HG02938 (cell line): ENCODE measurements around the gene LRP1B.
"Not testable (repeated sequence)": the region's sequence is repeated elsewhere in the genome, so short reads cannot be mapped to it uniquely, and the experiment has no call there.

Experiments
- ATAC-seq: cut with Tn5 transposase; IDR thresholded peaks from one replicate; pipeline ENCODE4 v1.9.1; 2021; ENCODE audit warnings: mild to moderate bottlenecking, moderate library complexity; ENCODE audit not compliant: unreplicated experiment

Gene LRP1B

GRCh38 chr2:140337061-140337460 is 1793.8 kb downstream of the LRP1B start:
- ATAC-seq = no peak

- ATAC-seq = no peak
These were observed 1814.5 kb downstream of the LRP1B start for GRCh38 chr2:140316345-140316744.

DNA sequence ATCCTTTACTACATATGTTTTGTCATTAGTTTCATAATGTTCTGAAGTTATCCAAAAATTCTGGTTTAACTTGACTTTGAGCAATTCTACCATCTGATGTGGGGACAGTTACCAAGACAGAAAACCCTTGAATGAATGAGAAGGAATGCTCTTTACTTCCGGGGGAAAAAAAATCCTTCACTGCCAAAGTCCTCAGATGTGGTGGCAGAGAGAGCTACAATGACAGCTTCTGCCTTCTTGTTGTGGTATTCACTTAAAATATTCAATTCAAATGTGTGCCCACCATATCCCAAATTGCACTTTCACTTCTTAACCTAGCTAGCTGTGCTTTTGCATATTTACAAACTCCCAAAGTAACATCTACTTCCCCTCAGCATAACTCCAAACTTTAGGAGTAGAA is 1818.9 kb downstream of the LRP1B start:
- ATAC-seq = no peak

GRCh38 chr2:140308706-140309105 is 1822.1 kb downstream of the LRP1B start:
- no peak for ATAC-seq

- ATAC-seq = no peak
These were observed 1823.3 kb downstream of the LRP1B start for GRCh38 chr2:140307532-140307931.

DNA sequence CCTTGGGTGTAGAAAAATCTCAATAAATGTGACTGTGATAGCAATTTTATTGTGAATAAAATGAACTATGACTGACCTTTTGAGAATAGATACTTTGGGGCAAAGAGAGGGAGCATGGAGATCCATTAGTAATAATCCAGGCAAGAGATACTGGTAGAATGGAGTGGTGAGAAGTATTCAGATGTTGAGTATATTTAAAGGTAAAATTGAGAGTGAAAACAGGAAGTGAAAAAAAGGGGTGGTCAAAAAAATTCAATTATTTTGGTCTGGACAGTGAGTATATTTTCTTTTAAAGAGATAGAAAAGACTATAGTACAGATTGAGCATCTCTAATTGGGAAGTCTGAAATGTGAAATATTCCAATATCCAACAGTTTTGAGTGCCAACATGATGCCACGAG is 1835.0 kb downstream of the LRP1B start:
- ATAC-seq = no peak

DNA sequence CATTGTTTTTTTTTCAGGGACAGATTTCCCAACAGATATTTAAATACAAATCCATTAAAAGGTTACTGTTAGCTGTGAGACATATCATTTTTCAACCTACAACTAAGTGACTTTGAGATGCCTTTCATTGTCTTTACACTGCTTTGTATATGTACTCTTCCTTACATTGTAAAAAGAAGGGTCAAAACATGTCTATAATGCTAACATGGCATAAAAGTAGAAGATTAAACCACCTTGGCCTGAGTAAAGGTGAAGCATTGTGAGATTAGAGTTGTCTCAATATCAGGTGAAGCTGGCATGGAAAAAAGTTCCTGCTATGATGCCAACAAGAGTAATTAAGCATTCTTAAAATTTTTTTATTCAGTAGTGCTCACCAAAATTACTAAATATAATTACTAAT is 1842.1 kb downstream of the LRP1B start:
- no peak for ATAC-seq

- no peak for ATAC-seq
These were observed 1842.6 kb downstream of the LRP1B start for GRCh38 chr2:140288213-140288612.

- ATAC-seq = no peak
These were observed 1844.4 kb downstream of the LRP1B start for GRCh38 chr2:140286377-140286776.

DNA sequence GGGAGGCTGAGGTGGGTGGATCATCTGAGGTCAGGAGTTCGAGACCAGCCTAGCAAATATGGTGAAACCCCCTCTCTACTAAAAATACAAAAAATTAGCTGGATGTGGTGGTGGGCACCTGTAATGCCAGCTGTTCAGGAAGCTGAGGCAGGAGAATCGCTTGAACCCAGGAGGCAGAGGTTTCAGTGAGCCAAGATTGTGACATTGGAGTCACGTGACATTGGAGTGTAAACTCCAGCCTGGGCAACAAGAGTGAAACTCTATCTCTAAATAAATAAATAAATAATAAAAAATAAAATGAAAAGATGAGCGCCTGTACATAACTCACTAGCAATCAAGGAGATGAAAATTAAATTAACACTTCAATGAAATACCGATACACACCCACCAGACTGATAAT is 1853.5 kb downstream of the LRP1B start:
- ATAC-seq = not testable (repeated sequence)

- no peak for ATAC-seq
These were observed 1854.2 kb downstream of the LRP1B start for GRCh38 chr2:140276661-140277060.

DNA sequence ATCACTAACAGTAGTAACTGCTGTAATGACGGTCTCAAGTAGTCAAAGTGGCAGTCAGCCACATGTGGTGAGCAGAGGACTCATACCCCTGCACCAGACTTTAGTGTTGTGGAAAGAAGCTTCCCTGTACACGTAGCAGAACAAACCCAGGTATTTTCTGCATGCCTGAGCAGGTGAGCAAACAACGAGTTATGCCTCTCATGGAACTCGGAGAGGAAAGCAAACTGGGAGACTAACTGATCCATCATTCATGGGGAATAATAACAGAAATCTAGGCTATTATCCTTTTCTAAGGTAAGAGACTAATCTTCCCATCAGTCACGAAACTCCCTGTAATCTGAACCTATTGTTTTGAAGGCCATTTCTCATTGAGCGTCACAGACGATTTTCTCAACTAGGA is 1855.4 kb downstream of the LRP1B start:
- no peak for ATAC-seq

- ATAC-seq = no peak
These were observed 1855.9 kb downstream of the LRP1B start for GRCh38 chr2:140274891-140275290.

DNA sequence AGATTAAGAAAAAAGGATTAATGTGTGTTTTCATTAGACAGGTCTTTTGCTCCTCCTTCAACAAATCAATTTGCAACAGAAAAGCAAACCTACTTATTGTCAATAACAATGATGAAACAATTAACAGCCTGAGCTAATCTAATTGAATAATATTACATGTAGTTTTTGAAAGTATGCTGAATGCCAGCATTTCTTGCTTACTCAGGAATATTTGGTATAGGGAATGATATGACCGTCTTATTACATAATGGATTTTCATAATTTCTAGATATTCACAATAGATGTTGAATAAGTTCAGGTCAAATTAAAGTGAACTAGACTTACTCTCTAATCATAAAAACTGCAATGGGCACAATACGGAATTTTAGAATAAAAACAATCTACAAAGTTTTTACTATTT is 1856.9 kb downstream of the LRP1B start:
- ATAC-seq = no peak

DNA sequence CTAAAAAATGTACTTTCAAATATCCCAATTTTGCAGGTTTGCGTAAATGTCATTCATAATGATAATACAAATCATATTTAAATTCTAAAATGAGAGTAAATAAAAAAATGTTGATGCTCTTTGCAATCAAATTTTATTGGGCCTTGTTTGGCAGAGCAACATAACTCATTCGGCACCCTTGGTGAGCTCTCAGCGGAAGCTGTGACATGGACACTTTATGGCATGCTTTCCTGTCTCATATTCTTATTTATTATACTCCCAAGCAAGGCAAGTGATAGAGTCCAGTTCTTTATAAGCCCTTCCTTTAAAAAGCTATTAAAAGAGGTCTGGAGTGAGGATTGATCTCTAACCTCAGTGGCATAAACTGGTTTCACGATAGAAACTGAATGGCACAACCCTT is 1857.4 kb downstream of the LRP1B start:
- no peak for ATAC-seq

DNA sequence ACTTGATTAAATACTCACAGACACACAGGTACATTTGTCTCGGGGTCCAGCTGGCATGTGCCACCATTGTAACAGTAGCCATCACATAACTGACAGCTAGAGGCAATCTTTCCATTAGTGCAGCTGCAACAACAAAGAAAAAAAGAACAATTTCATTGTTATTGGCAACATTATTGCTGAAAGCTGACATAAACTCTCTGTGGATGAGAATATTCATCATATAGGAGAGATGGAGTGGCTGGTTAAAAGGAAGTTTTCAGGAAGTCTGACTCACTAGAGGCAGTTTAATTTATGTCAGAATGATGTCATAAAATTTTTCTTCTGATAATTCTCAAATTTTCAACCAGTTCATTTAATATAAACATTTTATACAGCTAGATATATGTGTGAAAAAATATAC is 1860.6 kb downstream of the LRP1B start:
- no peak for ATAC-seq

DNA sequence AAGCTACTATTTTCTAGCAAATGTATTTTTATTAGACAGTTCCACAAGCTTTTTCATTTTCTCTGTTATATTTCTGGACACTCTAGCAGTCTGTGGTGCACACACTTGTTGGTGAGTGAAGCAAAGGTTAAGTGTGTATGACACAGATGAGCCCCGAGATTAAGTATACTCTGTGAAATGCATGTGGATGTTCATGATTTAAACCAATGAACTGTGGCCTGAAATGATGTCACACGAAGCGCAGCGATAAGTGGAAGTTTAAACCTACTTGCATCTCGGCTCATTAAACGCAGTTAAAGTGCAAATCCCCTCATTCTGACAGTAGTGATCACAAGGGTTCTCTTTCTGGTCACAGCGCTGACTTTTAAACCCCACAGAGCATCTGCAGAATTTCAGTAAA is 1861.8 kb downstream of the LRP1B start:
- ATAC-seq = no peak

DNA sequence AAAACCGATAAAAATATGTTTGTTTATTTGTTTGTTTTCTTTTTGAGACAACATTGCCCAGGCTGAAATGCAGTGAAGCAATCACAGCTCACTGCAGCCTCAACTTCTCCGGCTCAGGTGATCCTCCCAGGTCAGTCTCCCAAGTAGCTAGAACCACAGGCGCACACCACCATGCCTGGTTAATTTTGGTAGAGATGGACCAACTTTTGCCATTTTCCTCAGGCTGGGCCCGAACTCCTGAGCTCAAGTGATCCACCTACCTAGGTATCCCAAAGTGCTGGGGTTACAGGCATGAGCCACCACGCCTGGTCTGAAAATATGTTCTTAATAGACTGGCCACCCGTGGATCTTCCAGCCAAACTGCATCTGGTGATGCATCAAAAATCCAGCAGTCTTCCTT is 1867.9 kb downstream of the LRP1B start:
- no peak for ATAC-seq

- no peak for ATAC-seq
These were observed 1873.0 kb downstream of the LRP1B start for GRCh38 chr2:140257692-140258300.

DNA sequence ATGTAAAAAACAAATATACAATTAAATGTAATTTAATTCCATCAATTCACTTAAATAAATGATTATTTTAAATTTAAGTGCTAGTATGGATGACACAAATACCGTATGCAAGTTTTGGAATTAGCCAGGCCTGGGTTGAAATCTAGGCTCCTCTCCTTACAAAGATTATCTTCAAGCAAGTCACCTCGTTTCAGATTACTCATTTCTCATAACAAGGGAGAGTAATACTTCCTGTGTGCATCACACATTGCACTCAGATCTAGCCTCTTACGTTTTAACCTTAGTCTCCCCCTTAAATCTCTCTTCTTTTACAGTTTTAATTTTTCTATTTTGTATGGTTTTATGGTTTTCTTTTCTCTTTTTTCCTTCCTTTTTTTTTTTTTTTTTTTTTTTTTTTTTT is 1874.7 kb downstream of the LRP1B start:
- no peak for ATAC-seq

- no peak for ATAC-seq
These were observed 1881.0 kb downstream of the LRP1B start for GRCh38 chr2:140249821-140250220.

DNA sequence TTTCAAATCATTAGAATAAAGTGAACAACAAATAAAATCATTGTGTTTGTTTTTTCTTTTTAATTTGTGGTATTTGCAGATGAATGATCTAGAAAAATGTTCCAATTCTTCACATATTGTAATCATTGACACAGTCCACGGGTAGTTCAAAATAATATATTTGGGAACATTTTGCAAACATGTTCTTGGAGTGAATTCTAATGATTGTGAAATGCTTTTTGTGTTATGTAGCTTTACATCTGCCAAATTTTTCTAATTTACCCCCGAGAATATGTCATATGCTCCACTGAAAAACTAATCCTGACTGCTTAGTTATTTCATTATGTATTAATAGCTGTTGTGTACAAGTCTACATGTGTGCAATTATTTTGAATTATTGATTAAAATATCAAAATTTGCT is 1882.2 kb downstream of the LRP1B start:
- no peak for ATAC-seq

- no peak for ATAC-seq
These were observed 1883.2 kb downstream of the LRP1B start for GRCh38 chr2:140247451-140248195.
